ENCODE measurements around the gene ANKRD34A.

Gene ANKRD34A

DNA sequence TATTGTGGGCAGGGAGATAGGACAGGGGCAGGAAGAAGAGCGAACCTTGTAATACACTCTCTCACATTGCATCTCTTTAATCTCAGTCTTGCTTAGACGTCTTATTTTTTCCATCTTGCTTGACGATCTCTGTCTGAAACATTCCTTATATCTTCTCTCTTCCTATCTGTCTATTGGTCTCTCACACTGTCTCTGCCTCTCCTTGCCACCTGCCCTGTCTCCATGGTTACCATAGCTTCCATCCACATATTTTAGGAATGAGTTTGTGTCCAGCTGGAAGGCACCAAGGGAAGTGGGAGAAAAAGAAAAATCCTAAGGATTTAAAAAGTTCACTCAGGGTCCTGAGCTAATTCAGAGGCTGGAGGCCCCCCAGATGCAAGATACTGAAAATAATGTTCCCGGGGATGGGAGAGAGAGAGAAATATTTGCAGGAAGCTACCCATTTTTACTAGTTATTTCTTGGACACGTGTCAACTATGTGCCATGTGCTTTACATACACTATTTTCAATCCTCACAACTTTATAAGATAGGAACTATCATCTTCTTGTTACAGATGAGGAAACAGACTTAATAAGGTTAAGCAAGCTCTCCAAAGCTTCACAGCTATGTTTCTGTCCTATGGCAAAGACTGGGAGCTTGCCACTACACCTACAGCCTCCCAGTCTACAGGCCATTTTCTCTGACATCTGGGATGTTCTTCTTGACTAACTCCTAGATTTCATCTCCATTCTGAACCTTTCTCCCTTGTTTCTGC lies 933 bp downstream of the ANKRD34A start:
- H3K4me3 ChIP-seq (ENCODE audit: low read depth, low read length) = peak overlapping the region; percentile 48
- H3K4me1 ChIP-seq = peaks cover 10% of the 10 kb centered on the region
- H2AFZ ChIP-seq = peak overlapping the region; percentile 82
- no peak overlapping the region for H3K9ac ChIP-seq
- no peaks in the 10 kb centered on the region for H3K9me3 ChIP-seq (ENCODE audit: control insufficient read depth, low read length)
- TF ChIP-seq, protein P1, sequence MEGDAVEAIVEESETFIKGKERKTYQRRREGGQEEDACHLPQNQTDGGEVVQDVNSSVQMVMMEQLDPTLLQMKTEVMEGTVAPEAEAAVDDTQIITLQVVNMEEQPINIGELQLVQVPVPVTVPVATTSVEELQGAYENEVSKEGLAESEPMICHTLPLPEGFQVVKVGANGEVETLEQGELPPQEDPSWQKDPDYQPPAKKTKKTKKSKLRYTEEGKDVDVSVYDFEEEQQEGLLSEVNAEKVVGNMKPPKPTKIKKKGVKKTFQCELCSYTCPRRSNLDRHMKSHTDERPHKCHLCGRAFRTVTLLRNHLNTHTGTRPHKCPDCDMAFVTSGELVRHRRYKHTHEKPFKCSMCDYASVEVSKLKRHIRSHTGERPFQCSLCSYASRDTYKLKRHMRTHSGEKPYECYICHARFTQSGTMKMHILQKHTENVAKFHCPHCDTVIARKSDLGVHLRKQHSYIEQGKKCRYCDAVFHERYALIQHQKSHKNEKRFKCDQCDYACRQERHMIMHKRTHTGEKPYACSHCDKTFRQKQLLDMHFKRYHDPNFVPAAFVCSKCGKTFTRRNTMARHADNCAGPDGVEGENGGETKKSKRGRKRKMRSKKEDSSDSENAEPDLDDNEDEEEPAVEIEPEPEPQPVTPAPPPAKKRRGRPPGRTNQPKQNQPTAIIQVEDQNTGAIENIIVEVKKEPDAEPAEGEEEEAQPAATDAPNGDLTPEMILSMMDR (IDR thresholded peaks at IDR 0.05) = no peak
- peak overlapping the region; percentile 78 for H3K4me2 ChIP-seq (ENCODE audit: low read length)
- H3K27ac ChIP-seq = peak overlapping the region; percentile 92
- H3K27me3 ChIP-seq (ENCODE audit: control insufficient read depth, insufficient read depth, low read length) = no peaks in the 10 kb centered on the region
- H3K79me2 ChIP-seq = peaks cover 6% of the 10 kb centered on the region
- H3K36me3 ChIP-seq (ENCODE audit: control insufficient read depth, insufficient read depth, low read length) = no peaks in the 10 kb centered on the region

GRCh38 chr1:145962157-145963102 lies 1.9 kb downstream of the ANKRD34A start:
- H2AFZ ChIP-seq = peak overlapping the region; percentile 82
- TF ChIP-seq, protein P1 (IDR thresholded peaks at IDR 0.05) = no peak
- H3K4me3 ChIP-seq (ENCODE audit: low read depth, low read length) = peak overlapping the region; percentile 78
- no peaks in the 10 kb centered on the region for H3K36me3 ChIP-seq (ENCODE audit: control insufficient read depth, insufficient read depth, low read length)
- H3K27ac ChIP-seq = peak overlapping the region; percentile 92
- H3K9ac ChIP-seq = no peak overlapping the region
- peaks cover 3% of the 10 kb centered on the region for H3K79me2 ChIP-seq
- peaks cover 10% of the 10 kb centered on the region for H3K4me1 ChIP-seq
- H3K4me2 ChIP-seq (ENCODE audit: low read length) = peak overlapping the region; percentile 94
- no peaks in the 10 kb centered on the region for H3K9me3 ChIP-seq (ENCODE audit: control insufficient read depth, low read length)
- H3K27me3 ChIP-seq (ENCODE audit: control insufficient read depth, insufficient read depth, low read length) = no peaks in the 10 kb centered on the region

GRCh38 chr1:145961425-145962156 lies 2.8 kb downstream of the ANKRD34A start:
- Histone ChIP-seq H3K4me3 (ENCODE audit: low read depth, low read length) (peak overlapping the region; percentile 78), H3K36me3 (ENCODE audit: control insufficient read depth, insufficient read depth, low read length) (no peaks in the 10 kb centered on the region), H3K9me3 (ENCODE audit: control insufficient read depth, low read length) (no peaks in the 10 kb centered on the region), H3K9ac (no peak overlapping the region), H3K27ac (peak overlapping the region; percentile 77), H3K27me3 (ENCODE audit: control insufficient read depth, insufficient read depth, low read length) (no peaks in the 10 kb centered on the region), H2AFZ (peak overlapping the region; percentile 83), H3K79me2 (peaks cover 3% of the 10 kb centered on the region), H3K4me2 (ENCODE audit: low read length) (peak overlapping the region; percentile 94), H3K4me1 (peaks cover 10% of the 10 kb centered on the region)
- TF ChIP-seq, protein P1 (IDR thresholded peaks at IDR 0.05) = no peak

GRCh38 chr1:145961109-145961424 lies 3.3 kb downstream of the ANKRD34A start:
- Histone ChIP-seq H3K4me2 (ENCODE audit: low read length) (peak overlapping the region; percentile 94), H3K9me3 (ENCODE audit: control insufficient read depth, low read length) (no peaks in the 10 kb centered on the region), H2AFZ (peak overlapping the region; percentile 83), H3K79me2 (peaks cover 3% of the 10 kb centered on the region), H3K36me3 (ENCODE audit: control insufficient read depth, insufficient read depth, low read length) (no peaks in the 10 kb centered on the region), H3K4me1 (peaks cover 10% of the 10 kb centered on the region), H3K27me3 (ENCODE audit: control insufficient read depth, insufficient read depth, low read length) (no peaks in the 10 kb centered on the region), H3K27ac (peak overlapping the region; percentile 77), H3K4me3 (ENCODE audit: low read depth, low read length) (peak overlapping the region; percentile 78), H3K9ac (no peak overlapping the region)
- TF ChIP-seq, protein P1 (IDR thresholded peaks at IDR 0.05) = no peak
